Neural cell (in vitro differentiated cells): ENCODE measurements around the gene EOGT.

Source experiments
- CTCF ChIP-seq: fragments of 450-650 bp; IDR thresholded peaks from 2 replicates; pipeline ENCODE4 v1.5.1; 2014; ENCODE audit warnings: antibody characterized with exemption, mild to moderate bottlenecking, moderate library complexity; ENCODE audit not compliant: poor library complexity, severe bottlenecking
- POLR2AphosphoS5 ChIP-seq: IDR thresholded peaks from 2 replicates; pipeline ENCODE4 v1.6.1; 2012

GRCh38 chr3:69020857-69021256 lies 7.4 kb upstream of the EOGT start:
- TF ChIP-seq CTCF (no peak), POLR2AphosphoS5 (no peak)
